Testis (tissue), 3 donors: ENCODE measurements around the gene ANAPC2. TPM values are rescaled to one million over a fixed set of nuclear protein-coding genes. Genes with fewer than 3 reads are reported as not detected.

Experiments
- DNase-seq: peaks from one replicate; pipeline ENCODE4 v3.0.0-alpha.2; 2019
- H3K27ac ChIP-seq, 2 donors: fragments of 200-600 bp; sonication (generic); one replicate each; pipeline ENCODE4 v1.5.1; 2019
- H3K27me3 ChIP-seq: fragments of 200-600 bp; sonication (generic); one replicate; pipeline ENCODE4 v1.5.1; 2019
- H3K36me3 ChIP-seq: fragments of 200-600 bp; sonication (generic); one replicate; pipeline ENCODE4 v1.5.1; 2017; ENCODE audit warnings: low read depth; ENCODE audit errors: missing control alignments
- H3K4me1 ChIP-seq: fragments of 200-600 bp; sonication (generic); one replicate; pipeline ENCODE4 v1.5.1; 2019
- H3K4me3 ChIP-seq, 2 donors: fragments of 200-600 bp; sonication (generic); one replicate each; pipeline ENCODE4 v1.5.1; 2017 to 2019
- H3K9me3 ChIP-seq: fragments of 200-600 bp; sonication (generic); one replicate; pipeline ENCODE4 v1.5.1; 2017
- POLR2A ChIP-seq: fragments of 450-650 bp; IDR thresholded peaks from one replicate; pipeline ENCODE4 v1.6.1; 2017; ENCODE audit warnings: antibody characterized with exemption, mild to moderate bottlenecking, moderate library complexity
- WGBS, 2 donors: methylation state at CpG; one replicate each; pipeline ENCODE4 v1.1.5; 2018; 5-methylcytosine and 5-hydroxymethylcytosine counted together
- intact Hi-C: fragments of 100-400 bp; cut with DNase I; formaldehyde crosslinking; loops from one replicate; pipeline ENCODE4 v1.15.1; 2023; ENCODE audit warnings: low total_unique reads
- polyA plus RNA-seq: library from polyadenylated mRNA; stranded (reverse); fragments of 350-450 nt; fragmentation: Illumina TruSeq; extraction: RNeasy Lipid Tissue Mini Kit (QIAGEN cat#74804); gene quantifications from one replicate; pipeline ENCODE4 v1.2.3, GENCODE V29; 2014; ENCODE audit warnings: low read depth, low replicate concordance; ENCODE audit not compliant: insufficient read depth
- total RNA-seq, 2 donors: library from RNA; depleted of rRNA; stranded (reverse); fragments of >200 nt; gene quantifications; one replicate each; pipeline ENCODE4 v1.2.3, GENCODE V29; 2016
- TF ChIP-seq, protein P1 (sequence below), 3 experiments: fragments of 450-650 bp in 2 of 3; fragments of 200-600 bp in 1 of 3; sonication (generic) in 1 of 3; IDR thresholded peaks; one replicate each; pipeline ENCODE4 v1.5.1; 2016 to 2019; ENCODE audit warnings: antibody characterized with exemption in 3 of 3, mild to moderate bottlenecking in 2 of 3, moderate library complexity in 1 of 3

The ANAPC2 gene
- total and polyA plus RNA-seq, 3 donors from 2014 or later = 80.6 to 98.5 (median 91.0) TPM

DNA sequence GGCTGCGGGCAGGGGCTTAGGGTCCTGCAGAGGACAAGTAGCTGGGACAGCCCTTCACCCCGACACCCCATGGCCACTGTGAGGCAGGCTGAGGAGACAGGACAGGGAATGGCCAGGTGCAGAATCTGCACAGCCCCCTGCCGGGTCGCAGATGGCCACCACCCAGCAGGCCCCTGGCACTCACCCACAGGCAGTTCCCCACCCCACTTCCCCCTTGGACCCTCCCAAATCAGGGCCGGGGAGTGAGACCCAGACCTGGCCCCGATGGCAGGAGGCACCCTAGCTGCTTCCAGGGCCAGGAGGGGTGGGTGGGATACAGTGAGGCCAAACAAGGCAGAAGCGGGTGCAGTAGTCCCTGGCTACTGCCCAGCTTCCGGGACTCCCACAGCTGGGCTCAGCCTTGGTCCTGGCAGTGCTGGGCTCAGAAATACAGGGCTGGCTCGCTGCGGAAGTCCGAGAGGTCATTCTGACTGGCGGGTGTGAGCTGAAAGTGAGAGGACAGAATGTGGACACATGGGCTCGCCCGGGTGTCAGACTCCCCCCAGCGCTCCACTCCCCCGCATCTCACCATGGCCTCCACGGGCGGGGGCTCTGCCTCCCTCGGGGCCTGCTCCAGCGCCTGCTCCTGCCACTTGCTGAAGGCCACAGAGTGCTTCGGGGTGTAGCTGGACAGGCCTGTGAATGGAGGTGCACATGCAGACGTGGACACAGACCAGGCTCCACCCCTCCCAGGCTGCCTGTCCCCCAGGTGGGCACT is 3.5 kb upstream of the ANAPC2 start:
- intact Hi-C loops = no loop called here
- TF ChIP-seq POLR2A = no peak
- TF ChIP-seq, protein P1, sequence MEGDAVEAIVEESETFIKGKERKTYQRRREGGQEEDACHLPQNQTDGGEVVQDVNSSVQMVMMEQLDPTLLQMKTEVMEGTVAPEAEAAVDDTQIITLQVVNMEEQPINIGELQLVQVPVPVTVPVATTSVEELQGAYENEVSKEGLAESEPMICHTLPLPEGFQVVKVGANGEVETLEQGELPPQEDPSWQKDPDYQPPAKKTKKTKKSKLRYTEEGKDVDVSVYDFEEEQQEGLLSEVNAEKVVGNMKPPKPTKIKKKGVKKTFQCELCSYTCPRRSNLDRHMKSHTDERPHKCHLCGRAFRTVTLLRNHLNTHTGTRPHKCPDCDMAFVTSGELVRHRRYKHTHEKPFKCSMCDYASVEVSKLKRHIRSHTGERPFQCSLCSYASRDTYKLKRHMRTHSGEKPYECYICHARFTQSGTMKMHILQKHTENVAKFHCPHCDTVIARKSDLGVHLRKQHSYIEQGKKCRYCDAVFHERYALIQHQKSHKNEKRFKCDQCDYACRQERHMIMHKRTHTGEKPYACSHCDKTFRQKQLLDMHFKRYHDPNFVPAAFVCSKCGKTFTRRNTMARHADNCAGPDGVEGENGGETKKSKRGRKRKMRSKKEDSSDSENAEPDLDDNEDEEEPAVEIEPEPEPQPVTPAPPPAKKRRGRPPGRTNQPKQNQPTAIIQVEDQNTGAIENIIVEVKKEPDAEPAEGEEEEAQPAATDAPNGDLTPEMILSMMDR (IDR thresholded peaks at IDR 0.05) = no peak
- no peak for DNase-seq
- no peaks in the 10 kb centered on the region for H3K27me3 ChIP-seq
- H3K4me1 ChIP-seq = peaks cover 20% of the 10 kb centered on the region
- no peaks in the 10 kb centered on the region for H3K36me3 ChIP-seq
- H3K9me3 ChIP-seq = no peaks in the 10 kb centered on the region
- WGBS, 2 donors = 48 to 68% methylated on average over 3 to 22 of the region's 22 CpGs
- H3K4me3 ChIP-seq = no peak overlapping the region
- no peak overlapping the region for H3K27ac ChIP-seq

DNA sequence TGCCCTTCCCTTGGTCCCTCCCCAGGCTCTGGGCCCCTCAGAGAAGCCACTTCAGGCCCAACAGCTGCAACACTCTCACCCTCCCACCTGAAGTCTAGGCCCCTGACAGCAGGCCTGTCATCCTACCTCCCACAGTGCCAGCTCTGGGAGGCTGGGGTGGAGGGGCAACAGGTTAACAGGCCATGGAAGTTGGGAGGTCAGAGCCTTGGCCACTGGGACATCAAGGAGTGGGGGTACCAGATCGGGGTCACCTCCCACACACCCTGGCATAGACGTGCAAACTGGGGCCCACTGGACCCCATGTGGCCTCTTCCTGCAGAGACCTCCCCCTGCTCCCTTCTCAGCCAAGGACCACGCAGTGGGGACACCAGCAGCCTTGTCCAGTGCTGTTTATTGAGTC is 2.9 kb upstream of the ANAPC2 start:
- no peak for DNase-seq
- Histone ChIP-seq H3K4me1 (peaks cover 26% of the 10 kb centered on the region), H3K9me3 (no peaks in the 10 kb centered on the region), H3K27ac (no peak overlapping the region), H3K27me3 (no peaks in the 10 kb centered on the region), H3K4me3 (no peak overlapping the region), H3K36me3 (no peaks in the 10 kb centered on the region)
- intact Hi-C loops = no loop called here
- no peak for TF ChIP-seq POLR2A
- TF ChIP-seq, protein P1 (IDR thresholded peaks at IDR 0.05) = no peak
- WGBS, 2 donors = 64 to 86% methylated on average over 1 to 3 of the region's 3 CpGs

DNA sequence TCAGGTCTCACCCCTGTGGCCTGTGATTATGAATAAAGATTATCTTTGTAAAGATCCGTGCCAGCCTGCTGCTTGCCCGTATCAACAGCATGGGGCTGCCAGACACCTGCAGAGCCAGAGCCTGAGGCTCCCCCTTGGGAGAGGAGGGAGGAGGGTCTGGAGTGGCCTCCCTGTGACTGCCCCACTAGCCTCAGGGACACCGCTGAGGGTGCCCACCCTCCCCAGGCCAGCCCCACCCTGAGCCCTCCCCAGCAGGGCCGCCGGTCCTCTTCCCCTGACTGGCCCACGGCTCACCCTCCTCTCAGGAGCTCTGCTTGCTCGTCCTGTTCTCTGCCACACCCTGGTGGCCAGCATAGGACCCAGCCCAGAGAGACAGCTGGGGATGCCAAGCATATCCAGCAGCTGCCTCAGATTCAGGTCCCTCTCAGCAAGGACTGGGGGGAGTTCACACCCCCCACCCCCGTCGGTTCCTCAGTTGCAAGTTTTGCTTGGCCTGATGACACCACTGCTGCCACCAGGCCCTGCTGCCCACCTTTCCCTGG is 2.0 kb upstream of the ANAPC2 start:
- intact Hi-C loops = no loop called here
- 71 to 76% methylated on average over 9 of the region's 9 CpGs for whole genome bisulfite sequencing, 2 donors
- no peak for TF ChIP-seq POLR2A
- TF ChIP-seq, protein P1 (IDR thresholded peaks at IDR 0.05) = no peak
- Histone ChIP-seq H3K4me3 (no peak overlapping the region), H3K27ac (no peak overlapping the region), H3K4me1 (peaks cover 26% of the 10 kb centered on the region), H3K27me3 (no peaks in the 10 kb centered on the region), H3K9me3 (no peaks in the 10 kb centered on the region), H3K36me3 (no peaks in the 10 kb centered on the region)
- no peak for DNase-seq

DNA sequence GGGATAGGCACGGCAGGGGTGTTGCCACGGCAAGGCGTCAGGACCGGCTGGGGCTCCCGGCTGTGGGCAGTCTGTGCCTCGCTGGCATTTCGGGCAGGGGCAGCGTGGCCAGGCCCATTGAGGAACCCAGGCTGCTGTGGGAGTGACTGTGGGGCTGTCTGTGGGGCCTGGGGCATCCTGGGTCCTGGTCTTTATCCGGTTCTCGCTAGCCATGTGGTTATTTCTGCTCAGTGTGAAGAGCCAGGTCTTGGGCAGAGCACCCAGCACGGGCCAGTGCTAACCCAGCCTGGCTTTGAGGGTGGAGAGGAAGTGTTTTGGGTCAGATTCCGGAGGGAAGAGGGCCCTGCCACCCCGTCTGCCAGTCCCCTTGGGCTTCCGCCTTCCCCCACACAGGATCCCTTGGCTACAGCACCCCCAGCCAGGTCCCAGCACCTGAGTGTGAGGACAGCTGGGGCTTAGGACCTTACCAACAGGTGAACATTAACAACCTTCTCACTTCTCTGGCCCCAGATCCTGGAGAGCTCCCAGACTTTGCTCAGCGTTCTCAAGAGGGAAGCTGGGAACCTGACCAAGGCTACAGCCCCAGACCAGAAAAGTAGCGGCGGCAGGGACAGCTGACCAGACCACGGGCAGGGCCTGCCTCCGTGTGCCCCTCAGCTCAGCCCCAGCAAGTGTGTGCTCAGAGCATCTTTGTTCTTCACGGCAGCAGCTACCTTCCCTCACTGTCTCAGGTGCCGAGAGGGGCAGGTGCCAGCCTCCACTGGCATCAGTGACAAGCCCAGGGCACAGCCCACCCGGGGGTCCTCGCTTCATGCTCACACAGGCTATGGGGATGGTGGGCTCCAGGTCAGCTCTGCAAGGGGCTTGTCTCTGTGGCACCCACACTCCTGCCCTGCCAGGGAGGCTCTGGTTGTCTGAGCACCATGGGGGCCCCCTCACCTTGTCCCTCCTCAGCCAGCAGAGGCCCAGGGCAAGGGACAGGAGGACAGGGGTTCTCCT is 1.2 kb upstream of the ANAPC2 start:
- TF ChIP-seq, protein P1 (IDR thresholded peaks at IDR 0.05) = no peak
- TF ChIP-seq POLR2A = no peak
- 33 to 40% methylated on average over 6 to 23 of the region's 23 CpGs for WGBS, 2 donors
- peak overlapping the region; percentile 68 to 86 for H3K27ac ChIP-seq
- no peaks in the 10 kb centered on the region for H3K27me3 ChIP-seq
- peak overlapping the region; percentile 96 to 98 for H3K4me3 ChIP-seq
- no peaks in the 10 kb centered on the region for H3K36me3 ChIP-seq
- no peak for DNase-seq
- no peaks in the 10 kb centered on the region for H3K9me3 ChIP-seq
- intact Hi-C loops = no loop called here
- H3K4me1 ChIP-seq = peaks cover 26% of the 10 kb centered on the region
